Occipital lobe (tissue), 3 donors: ENCODE measurements around the gene CHPF. TPM values are rescaled to one million over a fixed set of nuclear protein-coding genes. Genes with fewer than 3 reads are reported as not detected.
A peak's percentile ranks its signal among the peaks of the same experiment; 100 is the strongest.

Experiments
- DNase-seq: peaks from one replicate; lab custom pipeline; 2025; lab: John Stamatoyannopoulos, UW
- small RNA-seq: library from RNA; depleted of rRNA; stranded (forward); fragments of <200 nt; gene quantifications from one replicate; pipeline ENCODE3, GENCODE V24; 2014
- total RNA-seq: library from RNA; depleted of rRNA; stranded (reverse); fragments of >200 nt; gene quantifications from one replicate; pipeline ENCODE4 v1.2.3, GENCODE V29; 2014

Gene CHPF
- total RNA-seq, 1 donor from 2014 or later = 25.9 TPM

DNA sequence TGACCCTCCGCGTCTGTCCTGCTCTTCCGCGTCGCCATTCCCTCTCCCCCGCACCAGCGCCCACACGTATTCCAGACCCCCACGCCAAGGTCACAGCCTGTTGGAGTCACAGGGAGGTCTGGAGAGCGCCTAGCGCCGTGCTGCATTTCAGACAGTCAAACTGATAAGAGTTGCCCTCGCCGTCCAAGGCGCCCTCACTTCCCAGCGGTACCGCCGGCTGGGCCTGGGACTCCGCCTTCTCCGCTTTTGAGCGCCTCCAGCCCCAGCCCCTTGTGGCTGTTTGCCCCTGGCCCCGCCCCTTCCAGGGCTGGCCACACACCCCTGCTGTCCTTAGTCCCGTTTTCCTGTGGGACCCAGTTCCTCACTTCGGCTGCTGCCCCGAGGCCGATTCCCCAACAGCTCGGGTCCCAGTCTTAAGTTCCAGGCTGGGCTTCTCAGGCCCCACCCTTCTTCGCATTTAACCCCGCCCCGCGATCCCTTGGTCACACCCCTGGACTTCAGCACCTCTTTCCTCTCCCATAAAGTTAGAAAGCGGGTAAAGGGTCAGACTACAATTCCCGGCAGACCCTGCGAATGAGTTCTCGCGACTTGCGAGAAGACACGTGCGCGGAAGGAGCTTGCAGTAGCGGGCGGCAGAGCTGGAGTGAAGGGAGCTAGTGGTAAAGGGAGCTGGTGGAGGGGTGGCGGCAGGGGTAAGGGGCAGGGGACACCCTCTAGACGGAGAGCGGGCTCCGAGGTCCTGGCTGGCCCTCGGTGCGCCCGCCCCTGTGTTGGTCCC lies 45.1 kb downstream of the CHPF start, which contains the start of gene GMPPA:
TSS of gene GMPPA (plus strand) at position 612 of the 778 bp plus-strand sequence. CDS start 1,085 bp downstream, outside the sequence.
- peak; percentile 91 for DNase-seq

DNA sequence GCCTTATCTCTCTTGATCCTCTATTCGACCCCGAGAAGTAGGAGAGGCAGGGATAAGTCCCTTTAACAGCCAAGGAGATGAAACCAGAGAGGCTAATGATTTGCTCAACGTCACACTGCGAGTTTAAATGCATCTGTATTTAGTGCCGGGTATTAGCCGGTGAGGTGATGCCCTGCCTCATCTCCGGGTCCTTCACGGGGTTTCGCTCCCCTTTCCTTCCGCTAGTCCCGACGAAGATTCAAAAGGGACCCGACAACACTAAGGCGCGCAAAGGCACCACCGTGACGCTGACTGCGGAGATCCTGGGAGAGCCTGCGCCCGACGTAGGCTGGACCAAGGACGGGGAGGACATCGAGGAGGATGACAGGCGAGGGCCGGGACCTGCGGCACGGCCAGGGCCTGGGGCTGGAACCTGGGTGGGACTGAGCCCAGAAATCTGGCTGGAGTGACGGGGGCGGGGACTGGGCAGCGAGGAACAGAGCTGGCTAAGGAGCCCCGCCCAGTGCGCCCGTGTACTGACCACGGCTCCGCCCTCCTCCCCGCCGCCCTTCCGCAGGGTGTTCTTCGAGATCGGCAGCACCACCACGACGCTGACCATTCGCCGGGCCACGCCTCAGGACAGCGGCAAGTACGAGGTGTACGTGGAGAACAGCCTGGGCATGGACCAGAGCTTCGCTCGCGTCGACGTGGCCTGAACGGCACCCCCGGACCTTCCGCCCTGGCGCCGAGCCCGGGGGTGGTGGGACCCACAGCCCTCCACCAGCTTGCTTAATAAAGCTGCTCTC lies 45.9 kb downstream of the CHPF start:
- DNase-seq = peak; percentile 42

DNA sequence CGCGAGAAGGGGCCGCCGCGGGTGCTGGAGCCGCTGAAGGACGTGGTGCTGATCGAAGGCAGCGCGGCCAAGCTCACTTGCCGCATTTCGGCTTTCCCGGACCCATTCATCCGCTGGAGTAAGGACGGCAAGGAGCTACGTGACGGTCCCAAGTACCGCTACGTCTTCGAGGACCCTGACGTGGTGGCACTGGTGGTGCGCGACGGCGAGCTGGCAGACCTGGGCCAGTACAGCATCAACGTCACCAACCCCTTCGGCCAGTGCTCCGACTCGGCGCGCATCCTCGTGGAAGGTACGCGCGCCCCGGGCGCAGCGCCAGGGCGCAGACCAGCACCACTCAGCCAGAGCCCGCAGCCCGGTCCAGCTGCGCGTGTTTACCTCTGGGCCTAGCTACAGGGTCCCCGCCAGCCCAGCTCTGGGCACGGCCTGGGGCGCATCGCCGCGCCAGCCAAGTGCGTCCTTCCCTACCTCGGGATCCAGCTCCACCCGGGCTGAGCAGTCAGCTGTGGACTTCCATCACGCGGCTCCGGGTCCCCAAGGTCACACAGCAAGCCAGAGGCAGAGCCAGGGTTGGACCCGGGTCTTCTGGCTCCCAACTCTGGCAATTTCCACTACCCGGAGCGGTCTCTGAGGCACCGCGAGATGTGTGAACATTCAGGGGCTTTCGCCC lies 46.6 kb downstream of the CHPF start:
- DNase-seq = no peak

DNA sequence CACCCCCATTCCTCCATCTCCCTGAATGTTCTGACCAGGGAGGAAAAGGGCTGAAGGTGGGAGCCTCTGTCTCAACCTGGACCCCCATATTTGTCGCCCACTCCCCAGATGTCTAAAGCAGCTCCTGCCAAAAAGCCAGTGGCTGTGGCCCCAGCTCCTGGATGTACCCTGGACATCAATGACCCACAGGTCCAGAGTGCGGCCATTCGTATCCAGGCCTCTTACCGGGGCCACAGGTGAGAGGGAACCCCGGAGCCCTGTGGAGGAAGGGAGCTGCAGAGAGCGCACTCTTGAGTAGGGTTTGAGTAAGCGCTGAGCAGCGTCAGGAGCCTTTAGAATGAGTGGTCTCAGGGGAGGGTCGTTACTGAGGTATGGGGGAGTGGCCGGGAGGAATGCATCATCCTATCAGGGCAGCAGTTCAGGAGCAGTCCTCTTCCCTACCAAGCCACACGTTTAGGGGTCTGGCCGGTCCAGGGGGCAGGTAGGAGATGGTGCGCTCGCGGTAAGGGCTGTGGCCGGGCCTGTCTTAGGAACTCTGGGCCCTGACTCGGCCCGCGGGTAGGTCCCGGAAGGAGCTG lies 47.3 kb downstream of the CHPF start:
- no peak for DNase-seq

DNA sequence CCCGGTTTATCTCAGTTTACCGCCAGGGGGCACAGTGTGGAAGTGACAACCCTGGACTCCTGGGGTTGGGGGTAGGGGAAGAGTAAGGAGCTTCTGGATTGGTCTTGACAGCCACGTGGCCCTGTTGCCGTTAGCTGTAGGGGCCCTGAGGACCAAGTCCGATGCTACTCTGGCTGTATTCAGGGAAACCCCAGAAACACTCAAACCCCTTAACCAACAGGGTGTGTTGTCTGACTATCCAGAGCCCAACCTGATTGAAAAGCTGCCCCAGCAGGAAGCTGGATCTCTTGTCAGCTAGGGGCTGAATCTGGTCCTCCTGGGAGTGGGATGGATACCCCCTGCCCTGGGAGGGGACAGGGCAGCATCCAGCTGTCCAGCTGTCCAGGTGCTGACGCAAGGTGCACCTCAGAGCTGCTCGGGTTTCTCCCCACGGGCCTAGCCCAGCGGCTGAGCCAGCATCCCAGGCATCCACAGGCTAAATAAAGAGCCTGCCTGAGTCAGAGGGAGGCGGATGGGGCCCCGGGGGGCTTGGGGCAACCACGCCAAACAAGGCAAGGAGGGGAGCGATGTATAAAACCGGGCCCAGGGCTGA lies 48.0 kb downstream of the CHPF start:
- DNase-seq = no peak

DNA sequence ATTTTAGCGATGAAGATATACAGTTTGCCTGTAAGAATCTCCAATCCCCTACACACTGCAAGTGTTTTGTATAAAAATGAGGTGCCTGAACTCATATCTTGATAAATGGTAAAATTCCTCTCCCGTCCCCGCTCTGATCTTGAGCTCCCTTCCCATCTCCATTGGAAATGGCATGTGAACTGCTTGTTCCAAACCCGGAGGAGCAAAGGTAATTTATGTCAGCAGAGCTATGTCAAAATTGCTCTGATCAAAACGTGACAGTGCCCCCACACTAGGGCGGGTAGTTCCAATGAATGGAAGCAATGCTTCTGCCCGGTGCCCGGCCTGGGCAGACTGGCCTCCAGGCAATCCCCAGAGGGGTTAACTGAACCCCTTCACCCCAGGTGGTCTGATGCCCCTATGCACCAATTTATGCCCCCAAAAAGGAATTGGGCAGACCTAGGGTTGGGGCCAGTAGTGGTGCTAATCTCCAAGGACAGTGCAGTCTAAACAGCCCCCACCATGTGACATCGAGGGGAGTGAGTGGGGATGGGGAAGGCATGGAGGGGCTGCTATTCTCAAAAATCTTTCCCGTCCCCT lies 48.6 kb downstream of the CHPF start:
- no peak for DNase-seq

DNA sequence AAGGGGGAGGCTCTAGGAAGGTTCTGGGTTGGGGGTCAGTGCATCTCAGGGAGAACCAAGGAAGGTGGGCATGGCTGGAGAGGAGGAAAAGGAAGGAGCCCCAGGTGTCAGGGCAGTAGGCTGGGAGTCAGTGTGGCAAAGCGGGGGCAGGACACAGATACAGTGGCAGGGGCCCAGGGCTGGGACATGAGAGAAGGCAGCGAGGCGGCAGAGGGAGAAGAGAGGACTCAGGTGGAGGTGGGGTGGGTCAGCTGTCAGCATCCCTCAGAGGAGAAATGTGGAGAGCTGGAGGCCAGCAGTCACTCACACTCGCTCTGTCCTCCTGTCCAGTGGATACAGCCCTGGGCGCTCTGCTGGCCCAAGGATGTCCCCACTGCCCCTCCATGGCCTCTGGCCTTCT lies 50.5 kb downstream of the CHPF start:
- DNase-seq = no peak

DNA sequence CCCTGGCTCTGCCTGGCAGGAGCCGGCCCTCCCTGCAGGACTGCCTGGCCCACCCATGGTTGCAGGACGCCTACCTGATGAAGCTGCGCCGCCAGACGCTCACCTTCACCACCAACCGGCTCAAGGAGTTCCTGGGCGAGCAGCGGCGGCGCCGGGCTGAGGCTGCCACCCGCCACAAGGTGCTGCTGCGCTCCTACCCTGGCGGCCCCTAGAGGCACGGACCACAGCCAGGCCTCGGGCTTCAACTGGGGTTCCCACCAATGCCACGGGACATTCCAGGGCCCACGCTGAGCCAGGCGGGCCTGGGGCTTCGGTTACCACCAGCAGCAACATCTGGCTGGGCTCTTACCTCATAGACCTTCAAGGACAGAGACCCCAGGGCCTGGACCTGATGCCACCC lies 51.0 kb downstream of the CHPF start:
- no peak for DNase-seq

DNA sequence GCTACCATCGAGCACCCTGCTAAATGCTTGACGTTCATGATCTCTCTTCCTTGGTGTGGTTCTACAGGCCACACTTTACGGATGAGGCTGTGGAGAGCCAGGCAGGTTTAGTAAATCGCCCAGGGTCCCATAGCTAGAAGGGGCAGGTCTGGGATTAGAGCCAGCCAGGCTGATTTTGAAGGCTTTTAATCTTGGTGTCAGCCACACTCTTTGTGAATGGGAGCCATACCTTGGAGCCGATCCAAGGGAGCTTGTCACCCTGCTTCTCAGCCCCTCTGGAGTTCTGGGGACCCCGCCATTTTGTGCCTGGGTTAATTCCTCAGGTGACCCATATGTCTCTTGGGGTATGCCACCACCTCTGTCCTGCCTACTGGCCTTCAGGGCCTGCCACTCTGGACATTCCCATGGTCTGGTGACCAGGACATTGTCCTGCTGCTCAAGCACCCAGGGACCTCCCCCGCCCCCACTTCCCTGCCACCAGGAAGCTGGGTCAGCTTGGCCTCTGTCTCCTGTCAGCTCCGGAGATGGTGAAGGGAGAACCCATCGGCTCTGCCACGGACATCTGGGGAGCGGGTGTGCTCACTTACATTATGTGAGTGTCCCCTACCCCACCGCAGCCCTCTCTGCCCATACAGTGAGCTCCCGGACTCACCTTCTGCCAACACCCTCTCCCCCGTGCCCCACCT lies 52.2 kb downstream of the CHPF start:
- no peak for DNase-seq

DNA sequence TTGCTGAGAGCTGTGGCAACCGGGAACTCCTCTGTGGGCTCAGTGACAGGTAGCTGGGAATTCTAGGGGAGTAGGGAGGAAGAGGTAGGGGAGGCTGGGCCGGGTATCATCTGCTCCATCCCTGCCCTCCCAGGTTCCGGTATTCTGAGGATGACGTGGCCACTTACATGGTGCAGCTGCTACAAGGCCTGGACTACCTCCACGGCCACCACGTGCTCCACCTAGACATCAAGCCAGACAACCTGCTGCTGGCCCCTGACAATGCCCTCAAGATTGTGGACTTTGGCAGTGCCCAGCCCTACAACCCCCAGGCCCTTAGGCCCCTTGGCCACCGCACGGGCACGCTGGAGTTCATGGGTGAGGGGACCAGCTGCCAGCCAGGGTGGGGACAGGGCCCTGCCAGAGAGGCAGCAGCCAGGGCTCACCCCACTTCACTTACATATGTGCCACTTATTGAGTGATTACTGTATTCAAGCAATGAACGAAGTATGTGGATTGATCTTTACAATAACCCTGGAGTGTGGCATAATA lies 52.9 kb downstream of the CHPF start:
- DNase-seq = no peak

DNA sequence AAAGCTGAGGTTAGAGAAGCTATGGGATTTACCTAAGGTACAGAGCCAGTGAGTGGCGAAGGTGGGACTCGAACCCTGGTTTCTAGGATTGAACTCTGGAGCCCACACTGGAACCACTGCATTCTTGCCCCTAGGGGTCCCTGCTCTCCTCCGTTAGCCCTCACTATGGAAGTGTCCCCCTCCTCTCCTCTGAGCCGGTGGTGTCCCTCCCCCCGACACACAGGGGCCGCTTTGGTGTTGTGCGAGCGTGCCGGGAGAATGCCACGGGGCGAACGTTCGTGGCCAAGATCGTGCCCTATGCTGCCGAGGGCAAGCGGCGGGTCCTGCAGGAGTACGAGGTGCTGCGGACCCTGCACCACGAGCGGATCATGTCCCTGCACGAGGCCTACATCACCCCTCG lies 53.4 kb downstream of the CHPF start:
- no peak for DNase-seq

DNA sequence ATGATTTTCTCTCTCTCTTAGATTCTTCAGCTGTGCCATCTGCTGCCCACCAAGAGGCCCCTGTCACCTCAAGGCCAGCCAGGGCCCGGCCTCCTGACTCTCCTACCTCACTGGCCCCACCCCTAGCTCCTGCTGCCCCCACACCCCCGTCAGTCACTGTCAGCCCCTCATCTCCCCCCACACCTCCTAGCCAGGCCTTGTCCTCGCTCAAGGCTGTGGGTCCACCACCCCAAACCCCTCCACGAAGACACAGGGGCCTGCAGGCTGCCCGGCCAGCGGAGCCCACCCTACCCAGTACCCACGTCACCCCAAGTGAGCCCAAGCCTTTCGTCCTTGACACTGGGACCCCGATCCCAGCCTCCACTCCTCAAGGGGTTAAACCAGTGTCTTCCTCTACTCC lies 54.3 kb downstream of the CHPF start:
- no peak for DNase-seq

Small RNA genes lying within 50 kb of the gene (small RNA-seq; reads per million reads assigned to genes)
- not detected for gene MIR3132
- not detected for gene RN7SKP213

Other genes with a start within 250 kb of the CHPF start
- gene PTPRN, start 234.4 kb downstream of the CHPF start, total RNA-seq = 32.6 TPM
- not detected for gene RESP18, start 211.1 kb downstream of the CHPF start, total RNA-seq
- 17.5 TPM for gene DNPEP, start 155.9 kb downstream of the CHPF start, total RNA-seq
- 2.3 TPM for gene DES, start 125.4 kb downstream of the CHPF start, total RNA-seq
- 14.2 TPM for gene SPEG, start 109.0 kb downstream of the CHPF start, total RNA-seq
- 7.5 TPM for gene GMPPA, start 44.9 kb downstream of the CHPF start, total RNA-seq
- 8.3 TPM for gene ASIC4, start 29.3 kb downstream of the CHPF start, total RNA-seq
- gene TMEM198, start 219 bp upstream of the CHPF start, total RNA-seq = 14.0 TPM
- 39.9 TPM for gene OBSL1, start 27.7 kb upstream of the CHPF start, total RNA-seq
- gene INHA, start 28.5 kb upstream of the CHPF start, total RNA-seq = not detected
- gene STK11IP, start 54.0 kb upstream of the CHPF start, total RNA-seq = 14.7 TPM
- gene SLC4A3, start 83.8 kb upstream of the CHPF start, total RNA-seq = 32.1 TPM